Choroid plexus epithelial cell (primary cell): ENCODE data around the gene ESAM.
A peak's percentile ranks its signal among the peaks of the same experiment; 100 is the strongest.

Experiments used
- DNase-seq: peaks from one replicate; pipeline ENCODE4 v3.0.0-alpha.2; 2010; ENCODE audit warnings: low read depth
- H3K4me3 ChIP-seq: 2 replicates; pipeline ENCODE4 v1.5.1; 2011; ENCODE audit warnings: low read depth, mild to moderate bottlenecking, control low read depth, low read length, moderate library complexity
- CTCF ChIP-seq: conservative IDR thresholded peaks from 2 replicates; pipeline ENCODE4 v1.5.1; 2011; ENCODE audit warnings: low read depth, mild to moderate bottlenecking, control low read depth, inconsistent platforms, low read length, moderate library complexity

Gene ESAM

GRCh38 chr11:124791626-124792341 lies 29.7 kb upstream of the ESAM start:
- DNase-seq, result peak; percentile 23
- no peak for TF ChIP-seq CTCF
- H3K4me3 ChIP-seq, result no peak overlapping the region

DNA sequence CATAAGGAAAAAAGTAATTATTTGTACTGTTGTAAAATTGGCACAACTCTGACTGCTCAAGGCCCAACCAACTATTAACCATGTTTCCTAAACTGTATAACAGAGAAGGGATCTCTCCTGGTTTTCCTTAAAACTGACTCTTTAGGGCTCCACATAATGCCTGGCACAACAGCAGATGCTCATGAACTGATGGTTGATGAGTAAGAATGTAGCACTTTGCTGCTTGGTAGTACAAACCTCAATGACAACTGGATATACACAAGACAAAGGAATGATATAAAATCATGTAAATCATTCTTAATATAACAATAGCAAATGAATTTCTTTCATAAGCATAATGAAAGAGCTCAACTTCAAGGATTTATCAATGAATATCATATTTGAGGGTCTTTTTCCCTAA lies 26.4 kb upstream of the ESAM start:
- DNase-seq, result peak; percentile 13
- no peak for TF ChIP-seq CTCF
- no peak overlapping the region for H3K4me3 ChIP-seq

DNA sequence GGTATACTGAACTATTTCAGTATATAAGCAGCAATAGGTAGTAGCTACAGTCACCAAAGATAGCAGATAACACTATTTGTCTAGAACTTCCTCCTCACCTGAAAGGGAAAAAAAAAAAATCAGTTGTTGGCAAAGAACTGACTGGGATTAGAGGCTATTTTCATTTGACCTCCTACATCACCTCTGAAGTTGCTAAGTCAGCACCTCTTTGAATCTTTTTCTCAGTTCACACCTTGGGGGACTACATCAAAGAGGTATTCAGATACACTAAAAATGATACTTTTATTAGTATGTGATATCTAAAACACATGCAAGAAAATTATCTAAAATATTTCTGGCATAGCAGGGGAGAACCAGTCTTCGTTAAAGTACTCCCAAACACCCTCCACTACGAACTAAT lies 22.0 kb upstream of the ESAM start:
- H3K4me3 ChIP-seq, result no peak overlapping the region
- no peak for TF ChIP-seq CTCF
- no peak for DNase-seq

GRCh38 chr11:124783002-124783401 lies 20.9 kb upstream of the ESAM start:
- TF ChIP-seq CTCF, result no peak
- H3K4me3 ChIP-seq, result no peak overlapping the region

GRCh38 chr11:124779568-124779967 lies 17.5 kb upstream of the ESAM start:
- no peak for TF ChIP-seq CTCF
- DNase-seq, result no peak
- H3K4me3 ChIP-seq, result no peak overlapping the region

More at GRCh38 chr11:124783002-124783401, 20.9 kb upstream of the ESAM start:
- DNase-seq, result no peak

- no peak overlapping the region for H3K4me3 ChIP-seq
- peak; percentile 43 for TF ChIP-seq CTCF
- no peak for DNase-seq
These were observed 16.2 kb upstream of the ESAM start for GRCh38 chr11:124778281-124778680.
